Activated T-cell treated with anti-CD3 and anti-CD28 coated beads, Interleukin-2, amount 50 U/mL, for 4 hours (primary cell): Measurements from ENCODE around the gene BMPR2. TPM values are rescaled to one million over a fixed set of nuclear protein-coding genes. Genes with fewer than 3 reads are reported as not detected.

Experiments
- ATAC-seq, 2 donors: fragments of 200-7000 bp; cut with Tn5 transposase; one replicate each; pipeline ENCODE4 v1.10.0; 2021
- DNase-seq: peaks from one replicate; pipeline ENCODE4 v3.0.0-alpha.2; 2020
- H3K27me3 Mint-ChIP-seq: one replicate; pipeline ENCODE4 v1.8.0; 2021; ENCODE audit warnings: low read depth, mixed read lengths
- H3K36me3 Mint-ChIP-seq: one replicate; pipeline ENCODE4 v1.8.0; 2022; ENCODE audit warnings: mixed read lengths; ENCODE audit not compliant: insufficient read depth
- H3K4me1 Mint-ChIP-seq: one replicate; pipeline ENCODE4 v1.8.0; 2021; ENCODE audit warnings: low read depth, mixed read lengths
- H3K4me3 Mint-ChIP-seq: one replicate; pipeline ENCODE4 v1.8.0; 2021; ENCODE audit warnings: mild to moderate bottlenecking, moderate library complexity, mixed read lengths
- H3K9me3 Mint-ChIP-seq: one replicate; pipeline ENCODE4 v1.8.0; 2021; ENCODE audit warnings: mixed read lengths
- total RNA-seq, 3 donors: library from RNA; stranded (reverse); gene quantifications; one replicate each; pipeline ENCODE4 v1.2.1, GENCODE V29; 2021

The BMPR2 gene
- total RNA-seq, 3 donors from 2014 or later, result 3.8 to 4.8 (median 3.9) TPM

- DNase-seq (no peak), ATAC-seq (no peak)
- Mint-ChIP-seq H3K9me3 (no peaks in the 10 kb centered on the region), H3K4me3 (no peak overlapping the region), H3K36me3 (no peaks in the 10 kb centered on the region), H3K4me1 (peaks cover 8% of the 10 kb centered on the region), H3K27me3 (peaks cover 2% of the 10 kb centered on the region)
Measured at GRCh38 chr2:202592566-202592965, 216.4 kb downstream of the BMPR2 start.

GRCh38 chr2:202599105-202599504 is 223.0 kb downstream of the BMPR2 start:
- Mint-ChIP-seq H3K9me3 (no peaks in the 10 kb centered on the region), H3K4me1 (no peaks in the 10 kb centered on the region), H3K36me3 (no peaks in the 10 kb centered on the region), H3K4me3 (no peak overlapping the region), H3K27me3 (no peaks in the 10 kb centered on the region)
- ATAC-seq (no peak), DNase-seq (no peak)

- Mint-ChIP-seq H3K4me1 (peaks cover under 1% of the 10 kb centered on the region), H3K4me3 (no peak overlapping the region), H3K36me3 (no peaks in the 10 kb centered on the region), H3K27me3 (no peaks in the 10 kb centered on the region), H3K9me3 (no peaks in the 10 kb centered on the region)
- no peak for DNase-seq
- ATAC-seq, result no peak
Measured at GRCh38 chr2:202599911-202600310, 223.8 kb downstream of the BMPR2 start.

- Mint-ChIP-seq H3K9me3 (no peaks in the 10 kb centered on the region), H3K27me3 (no peaks in the 10 kb centered on the region), H3K4me1 (peaks cover 6% of the 10 kb centered on the region), H3K4me3 (no peak overlapping the region), H3K36me3 (no peaks in the 10 kb centered on the region)
- DNase-seq (no peak), ATAC-seq (no peak)
Measured at GRCh38 chr2:202604699-202605098, 228.6 kb downstream of the BMPR2 start.

- H3K36me3 Mint-ChIP-seq, result no peaks in the 10 kb centered on the region
- H3K9me3 Mint-ChIP-seq, result no peaks in the 10 kb centered on the region
- no peak overlapping the region for H3K4me3 Mint-ChIP-seq
- H3K27me3 Mint-ChIP-seq, result no peaks in the 10 kb centered on the region
- DNase-seq, result no peak
- ATAC-seq, result peak; percentile 60 to 85
- peaks cover 7% of the 10 kb centered on the region for H3K4me1 Mint-ChIP-seq
Measured at GRCh38 chr2:202605174-202605573, 229.0 kb downstream of the BMPR2 start.

- H3K36me3 Mint-ChIP-seq, result no peaks in the 10 kb centered on the region
- ATAC-seq, result no peak
- no peak for DNase-seq
- no peak overlapping the region for H3K4me3 Mint-ChIP-seq
- H3K27me3 Mint-ChIP-seq, result no peaks in the 10 kb centered on the region
- H3K4me1 Mint-ChIP-seq, result peaks cover 7% of the 10 kb centered on the region
- H3K9me3 Mint-ChIP-seq, result no peaks in the 10 kb centered on the region
Measured at GRCh38 chr2:202608142-202608852, 232.2 kb downstream of the BMPR2 start.

- Mint-ChIP-seq H3K36me3 (no peaks in the 10 kb centered on the region), H3K4me3 (no peak overlapping the region), H3K9me3 (no peaks in the 10 kb centered on the region), H3K4me1 (peaks cover 7% of the 10 kb centered on the region), H3K27me3 (no peaks in the 10 kb centered on the region)
- ATAC-seq (peak; percentile 63 to 73), DNase-seq (no peak)
Measured at GRCh38 chr2:202609381-202610145, 233.4 kb downstream of the BMPR2 start.

- ATAC-seq, result no peak
- H3K27me3 Mint-ChIP-seq, result no peaks in the 10 kb centered on the region
- H3K36me3 Mint-ChIP-seq, result no peaks in the 10 kb centered on the region
- no peak for DNase-seq
- peaks cover 3% of the 10 kb centered on the region for H3K4me1 Mint-ChIP-seq
- H3K4me3 Mint-ChIP-seq, result no peak overlapping the region
- no peaks in the 10 kb centered on the region for H3K9me3 Mint-ChIP-seq
Measured at GRCh38 chr2:202610380-202610779, 234.3 kb downstream of the BMPR2 start.

- H3K4me3 Mint-ChIP-seq, result no peak overlapping the region
- H3K4me1 Mint-ChIP-seq, result peaks cover 3% of the 10 kb centered on the region
- H3K27me3 Mint-ChIP-seq, result no peaks in the 10 kb centered on the region
- no peaks in the 10 kb centered on the region for H3K36me3 Mint-ChIP-seq
- DNase-seq (no peak), ATAC-seq (no peak)
- no peaks in the 10 kb centered on the region for H3K9me3 Mint-ChIP-seq
Measured at GRCh38 chr2:202612145-202612544, 236.0 kb downstream of the BMPR2 start.

- no peak for DNase-seq
- no peak overlapping the region for H3K4me3 Mint-ChIP-seq
- no peak for ATAC-seq
- peaks cover 3% of the 10 kb centered on the region for H3K4me1 Mint-ChIP-seq
- no peaks in the 10 kb centered on the region for H3K27me3 Mint-ChIP-seq
- no peaks in the 10 kb centered on the region for H3K9me3 Mint-ChIP-seq
- H3K36me3 Mint-ChIP-seq, result no peaks in the 10 kb centered on the region
Measured at GRCh38 chr2:202613479-202613878, 237.4 kb downstream of the BMPR2 start.

Other genes with a start within 250 kb of the BMPR2 start
- gene SUMO1, start 137.7 kb upstream of the BMPR2 start, total RNA-seq, result 100 to 1,000 TPM in 2 of 3 donors, 10 to 100 TPM in 1; 96.6 to 110 (median 105) TPM
- 100 to 1,000 TPM; 349 to 393 (median 377) TPM for gene NOP58, start 110.6 kb upstream of the BMPR2 start, total RNA-seq